ENCODE data around the gene CCDC93.

DNA sequence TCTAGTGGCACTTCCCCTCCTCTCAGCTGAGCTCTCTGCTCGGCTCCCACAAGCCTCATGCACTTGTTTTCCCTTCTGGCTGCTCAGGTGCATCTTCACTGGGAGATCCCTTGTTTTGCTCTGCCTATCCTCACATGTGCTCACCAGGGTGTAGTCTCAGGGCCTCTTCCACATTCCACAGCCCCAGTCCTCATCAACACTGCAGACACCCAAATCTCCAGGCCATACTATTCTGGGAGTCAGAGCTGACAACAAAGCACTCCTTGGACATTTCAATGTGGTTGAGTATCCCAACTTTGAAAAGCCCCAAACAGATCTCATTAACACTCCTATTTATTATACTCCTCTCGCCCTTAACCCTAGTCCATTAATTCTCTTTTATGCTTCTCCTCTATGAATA is 71.3 kb downstream of the CCDC93 start:
- no peak for TF ChIP-seq POLR2A (IDR thresholded peaks at IDR 0.05)
- no peak for TF ChIP-seq CTCF (IDR thresholded peaks at IDR 0.05)
